22Rv1 (cell line): Measurements from ENCODE around the gene FSHR.

ENCODE experiments used
- ZFX ChIP-seq: fragments of 450-650 bp; IDR thresholded peaks from 2 replicates; pipeline ENCODE4 v1.6.1; 2017; ENCODE audit warnings: antibody characterized with exemption, borderline replicate concordance
- TF ChIP-seq, protein P1 (sequence below): fragments of 450-650 bp; IDR thresholded peaks from 2 replicates; pipeline ENCODE4 v1.5.1; 2017; ENCODE audit warnings: mild to moderate bottlenecking

DNA sequence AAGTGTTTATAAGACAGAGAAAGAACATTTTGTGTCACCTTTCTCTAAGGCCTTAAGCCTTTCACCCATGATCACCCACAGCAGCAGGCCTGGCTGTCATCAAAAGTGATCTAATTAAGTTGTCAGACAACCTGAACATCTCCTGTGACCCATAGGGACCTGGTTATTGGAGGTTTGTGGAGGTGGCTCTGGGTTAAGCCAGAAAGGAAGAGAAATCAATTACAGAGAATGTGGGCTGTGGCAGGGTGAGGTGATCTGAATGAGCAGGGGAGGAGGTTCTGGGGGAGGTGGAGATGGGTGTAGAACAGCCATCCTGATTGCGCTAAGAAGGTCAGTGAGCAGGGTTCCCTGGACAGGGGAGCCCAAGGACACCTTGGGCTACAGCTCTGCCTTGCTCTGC, 170.8 kb downstream of the FSHR start:
- TF ChIP-seq, protein P1, sequence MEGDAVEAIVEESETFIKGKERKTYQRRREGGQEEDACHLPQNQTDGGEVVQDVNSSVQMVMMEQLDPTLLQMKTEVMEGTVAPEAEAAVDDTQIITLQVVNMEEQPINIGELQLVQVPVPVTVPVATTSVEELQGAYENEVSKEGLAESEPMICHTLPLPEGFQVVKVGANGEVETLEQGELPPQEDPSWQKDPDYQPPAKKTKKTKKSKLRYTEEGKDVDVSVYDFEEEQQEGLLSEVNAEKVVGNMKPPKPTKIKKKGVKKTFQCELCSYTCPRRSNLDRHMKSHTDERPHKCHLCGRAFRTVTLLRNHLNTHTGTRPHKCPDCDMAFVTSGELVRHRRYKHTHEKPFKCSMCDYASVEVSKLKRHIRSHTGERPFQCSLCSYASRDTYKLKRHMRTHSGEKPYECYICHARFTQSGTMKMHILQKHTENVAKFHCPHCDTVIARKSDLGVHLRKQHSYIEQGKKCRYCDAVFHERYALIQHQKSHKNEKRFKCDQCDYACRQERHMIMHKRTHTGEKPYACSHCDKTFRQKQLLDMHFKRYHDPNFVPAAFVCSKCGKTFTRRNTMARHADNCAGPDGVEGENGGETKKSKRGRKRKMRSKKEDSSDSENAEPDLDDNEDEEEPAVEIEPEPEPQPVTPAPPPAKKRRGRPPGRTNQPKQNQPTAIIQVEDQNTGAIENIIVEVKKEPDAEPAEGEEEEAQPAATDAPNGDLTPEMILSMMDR: no peak
- no peak for TF ChIP-seq ZFX
